H9 (cell line): ENCODE results near the gene PXDC1. TPM values are rescaled to one million over a fixed set of nuclear protein-coding genes. Genes with fewer than 3 reads are reported as not detected.
A peak's percentile ranks its signal among the peaks of the same experiment; 100 is the strongest.

Experiments used
- DNase-seq: peaks from one replicate; pipeline ENCODE4 v3.0.0-alpha.2; 2017
- H2AFZ ChIP-seq: one replicate; pipeline ENCODE4 v1.6.1; 2013; ENCODE audit warnings: mild to moderate bottlenecking, low read length, control low read depth, moderate library complexity
- H2AK5ac ChIP-seq: 2 replicates; pipeline ENCODE4 v1.6.1; 2013; ENCODE audit warnings: low read length, control low read depth, mixed read lengths; ENCODE audit not compliant: insufficient read length
- H2BK120ac ChIP-seq: one replicate; pipeline ENCODE4 v1.6.1; 2013; ENCODE audit warnings: low read depth, mild to moderate bottlenecking, low read length, control low read depth, inconsistent platforms; ENCODE audit not compliant: poor library complexity, severe bottlenecking
- H2BK12ac ChIP-seq: 2 replicates; pipeline ENCODE4 v1.6.1; 2013; ENCODE audit warnings: low read length, control low read depth, mixed read lengths, low read depth; ENCODE audit not compliant: insufficient read length
- H2BK15ac ChIP-seq: 2 replicates; pipeline ENCODE4 v1.6.1; 2013; ENCODE audit warnings: low read depth, low read length, control low read depth
- H2BK20ac ChIP-seq: one replicate; pipeline ENCODE4 v1.6.1; 2013; ENCODE audit warnings: low read depth, mild to moderate bottlenecking, low read length, control low read depth, inconsistent platforms; ENCODE audit not compliant: poor library complexity, severe bottlenecking
- H2BK5ac ChIP-seq: 2 replicates; pipeline ENCODE4 v1.6.1; 2013; ENCODE audit warnings: low read length, control low read depth, mixed read lengths; ENCODE audit not compliant: insufficient read length
- H3K14ac ChIP-seq: 2 replicates; pipeline ENCODE4 v1.6.1; 2013; ENCODE audit warnings: low read length, control low read depth; ENCODE audit not compliant: insufficient read depth
- H3K18ac ChIP-seq: 2 replicates; pipeline ENCODE4 v1.6.1; 2013; ENCODE audit warnings: low read depth, mild to moderate bottlenecking, mixed read lengths, low read length, control low read depth; ENCODE audit not compliant: insufficient read length
- H3K23ac ChIP-seq: 2 replicates; pipeline ENCODE4 v1.6.1; 2013; ENCODE audit warnings: low read length, control low read depth, mixed read lengths, low read depth; ENCODE audit not compliant: insufficient read length
- H3K23me2 ChIP-seq: 2 replicates; pipeline ENCODE4 v1.6.1; 2013; ENCODE audit warnings: low read depth, mild to moderate bottlenecking, mixed read lengths, low read length, control low read depth; ENCODE audit not compliant: insufficient read length, poor library complexity, severe bottlenecking
- H3K27ac ChIP-seq: 2 replicates; pipeline ENCODE4 v1.5.1; 2013; ENCODE audit warnings: low read length, control low read depth, mixed read lengths, low read depth; ENCODE audit not compliant: insufficient read length
- H3K27me3 ChIP-seq: 2 replicates; pipeline ENCODE4 v1.6.1; 2013; ENCODE audit warnings: low read length, control low read depth, inconsistent platforms; ENCODE audit not compliant: insufficient read depth
- H3K4ac ChIP-seq: 2 replicates; pipeline ENCODE4 v1.6.1; 2013; ENCODE audit warnings: low read depth, mild to moderate bottlenecking, control low read depth, inconsistent platforms, low read length, moderate library complexity
- H3K4me1 ChIP-seq: 2 replicates; pipeline ENCODE4 v1.6.1; 2013; ENCODE audit warnings: low read length, control low read depth, inconsistent platforms; ENCODE audit not compliant: insufficient read depth
- H3K4me2 ChIP-seq: 2 replicates; pipeline ENCODE4 v1.6.1; 2013; ENCODE audit warnings: low read length, control low read depth, mixed read lengths; ENCODE audit not compliant: insufficient read length, insufficient read depth
- H3K56ac ChIP-seq: 2 replicates; pipeline ENCODE4 v1.6.1; 2013; ENCODE audit warnings: low read depth, mild to moderate bottlenecking, mixed read lengths, low read length, control low read depth; ENCODE audit not compliant: insufficient read length
- H3K79me1 ChIP-seq: 2 replicates; pipeline ENCODE4 v1.6.1; 2013; ENCODE audit warnings: low read depth, mild to moderate bottlenecking, moderate library complexity, low read length, control low read depth, inconsistent platforms; ENCODE audit not compliant: insufficient read depth, poor library complexity, severe bottlenecking
- H3K79me2 ChIP-seq: 2 replicates; pipeline ENCODE4 v1.6.1; 2013; ENCODE audit warnings: low read length, control low read depth, inconsistent platforms; ENCODE audit not compliant: insufficient read depth
- H3K9ac ChIP-seq: 2 replicates; pipeline ENCODE4 v1.6.1; 2013; ENCODE audit warnings: low read length, control low read depth, mixed read lengths; ENCODE audit not compliant: insufficient read length; ENCODE audit errors: extremely low read depth
- H3K9me3 ChIP-seq: one replicate; pipeline ENCODE4 v1.6.1; 2013; ENCODE audit warnings: low read depth, low read length, inconsistent platforms; ENCODE audit not compliant: control insufficient read depth
- H3T11ph ChIP-seq: one replicate; pipeline ENCODE4 v1.6.1; 2013; ENCODE audit warnings: mild to moderate bottlenecking, low read length, control low read depth, inconsistent platforms
- H4K20me1 ChIP-seq: one replicate; pipeline ENCODE4 v1.6.1; 2013; ENCODE audit not compliant: control insufficient read depth, insufficient read length, insufficient read depth
- H4K5ac ChIP-seq: 2 replicates; pipeline ENCODE4 v1.6.1; 2013; ENCODE audit warnings: low read depth, mild to moderate bottlenecking, mixed read lengths, low read length, control low read depth; ENCODE audit not compliant: insufficient read length
- H4K8ac ChIP-seq: replicated peaks from 2 replicates; pipeline ENCODE4 v1.6.1; 2013; ENCODE audit warnings: low read length, control low read depth, mixed read lengths, low read depth; ENCODE audit not compliant: insufficient read length
- H4K91ac ChIP-seq: 2 replicates; pipeline ENCODE4 v1.6.1; 2013; ENCODE audit warnings: low read depth, mild to moderate bottlenecking, moderate library complexity, mixed read lengths, low read length, control low read depth; ENCODE audit not compliant: insufficient read length
- H3K27ac Mint-ChIP-seq, 3 experiments: 2 replicates in 2 of 3; 3 replicates in 1 of 3; pipeline ENCODE4 v1.8.0; 2020 to 2021; ENCODE audit warnings: mixed read lengths in 3 of 3, mild to moderate bottlenecking in 1 of 3, moderate library complexity in 1 of 3
- H3K27me3 Mint-ChIP-seq: 2 replicates; pipeline ENCODE4 v1.8.0; 2021; ENCODE audit warnings: low read depth, mild to moderate bottlenecking, moderate library complexity, mixed read lengths
- H3K36me3 Mint-ChIP-seq, 3 experiments: 2 replicates in 2 of 3; 3 replicates in 1 of 3; pipeline ENCODE4 v1.8.0; 2020 to 2021; ENCODE audit warnings: low read depth in 3 of 3, mixed read lengths in 3 of 3; ENCODE audit not compliant: insufficient read depth in 1 of 3
- H3K4me1 Mint-ChIP-seq, 2 experiments: 2 replicates each; pipeline ENCODE4 v1.8.0; 2020; ENCODE audit warnings: mixed read lengths in 2 of 2
- H3K4me3 Mint-ChIP-seq, 2 experiments: 2 replicates in 1 of 2; 3 replicates in 1 of 2; pipeline ENCODE4 v1.8.0; 2020 to 2021; ENCODE audit warnings: mild to moderate bottlenecking in 2 of 2, mixed read lengths in 2 of 2, moderate library complexity in 1 of 2
- H3K9me3 Mint-ChIP-seq, 2 experiments: 2 replicates in 1 of 2; 3 replicates in 1 of 2; pipeline ENCODE4 v1.8.0; 2020; ENCODE audit warnings: mild to moderate bottlenecking in 2 of 2, mixed read lengths in 2 of 2, moderate library complexity in 1 of 2
- WGBS: extraction: QIAGEN DNeasy Blood & Tissue Kit; methylation state at CpG from one replicate; pipeline ENCODE4 v1.1.7; 2013; ENCODE audit warnings: missing lambda C conversion rate, low lambda C conversion rate, mixed read lengths; ENCODE audit not compliant: insufficient read length; ENCODE audit errors: extremely low coverage; 5-methylcytosine and 5-hydroxymethylcytosine counted together
- total RNA-seq: library from RNA; stranded (reverse); gene quantifications from 2 replicates; pipeline ENCODE4 v1.2.1, GENCODE V29; 2021
- TF ChIP-seq, protein P1 (sequence below): fragments of 200-600 bp; sonication (generic); conservative IDR thresholded peaks from 3 replicates; pipeline ENCODE4 v1.8.0; 2021; ENCODE audit warnings: antibody characterized with exemption, mild to moderate bottlenecking

PXDC1 gene
- total RNA-seq, 1 experiment from 2014 or later: 3.1 TPM

DNA sequence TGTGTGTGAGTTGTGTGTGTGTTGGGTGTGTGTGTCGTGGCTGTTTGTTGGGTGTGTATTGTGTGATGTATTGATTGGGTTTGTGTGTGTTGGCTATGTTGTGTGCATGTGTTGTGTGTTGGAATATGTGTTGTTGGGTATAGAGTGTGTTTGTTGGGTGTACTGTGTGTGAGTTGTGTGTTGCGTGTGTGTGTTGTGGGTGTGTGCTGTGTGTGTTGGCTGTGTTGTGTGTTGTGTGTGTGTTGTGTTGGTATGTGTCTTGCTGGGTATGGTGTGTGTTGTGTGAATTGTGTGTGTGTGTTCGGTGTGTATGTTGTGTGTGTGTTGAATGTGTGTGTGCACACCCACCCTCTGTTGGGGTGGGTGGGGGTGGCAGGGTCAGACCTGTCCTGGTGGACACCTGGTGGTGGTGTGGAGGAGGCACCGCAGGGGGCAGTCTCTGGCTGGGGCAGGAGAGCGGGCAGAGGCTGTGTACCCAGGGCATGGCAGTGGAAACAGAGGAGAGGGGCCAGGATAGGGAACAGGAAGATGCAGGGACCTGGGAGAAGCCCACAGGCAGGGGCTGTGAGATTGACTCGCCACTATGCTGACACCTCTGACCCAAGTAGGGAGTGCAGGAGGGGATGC lies 25.5 kb upstream of the PXDC1 start:
- no peak overlapping the region for H3K9ac ChIP-seq
- H2BK5ac ChIP-seq: no peak overlapping the region
- no peak overlapping the region for H2BK120ac ChIP-seq
- Mint-ChIP-seq H3K27me3 (peaks cover 4% of the 10 kb centered on the region), H3K36me3 (no peaks in the 10 kb centered on the region; a peak in 1 of 7 replicates), H3K9me3 (peaks cover 0 to 1% of the 10 kb centered on the region in 2 experiments; a peak in 1 of 5 replicates), H3K4me1 (peaks cover 0 to 14% of the 10 kb centered on the region in 2 experiments; a peak in 3 of 4 replicates), H3K27ac (no peak overlapping the region), H3K4me3 (peak overlapping the region in 1 of 2 experiments; percentile 2; a peak in 2 of 5 replicates)
- H2BK20ac ChIP-seq: no peak overlapping the region
- H2BK12ac ChIP-seq: no peak overlapping the region
- H3K18ac ChIP-seq: no peak overlapping the region
- peak; percentile 62 for DNase-seq
- H4K91ac ChIP-seq: no peak overlapping the region
- no peak overlapping the region for H3K4ac ChIP-seq
- H3K79me1 ChIP-seq: no peaks in the 10 kb centered on the region
- 100% methylated on average over 3 of the region's 6 CpGs for WGBS
- no peaks in the 10 kb centered on the region for H4K20me1 ChIP-seq
- no peaks in the 10 kb centered on the region for H3K23me2 ChIP-seq
- H3K4me1 ChIP-seq: peaks cover 2% of the 10 kb centered on the region; the same call in 1 of the 2 replicates
- H2BK15ac ChIP-seq: no peak overlapping the region
- no peak overlapping the region for H3K27ac ChIP-seq
- H4K8ac ChIP-seq: no peak overlapping the region
- H3K23ac ChIP-seq: no peak overlapping the region
- no peaks in the 10 kb centered on the region for H3K27me3 ChIP-seq
- no peak overlapping the region for H4K5ac ChIP-seq
- no peak overlapping the region for H3K14ac ChIP-seq
- H3K56ac ChIP-seq: no peak overlapping the region
- TF ChIP-seq, protein P1, sequence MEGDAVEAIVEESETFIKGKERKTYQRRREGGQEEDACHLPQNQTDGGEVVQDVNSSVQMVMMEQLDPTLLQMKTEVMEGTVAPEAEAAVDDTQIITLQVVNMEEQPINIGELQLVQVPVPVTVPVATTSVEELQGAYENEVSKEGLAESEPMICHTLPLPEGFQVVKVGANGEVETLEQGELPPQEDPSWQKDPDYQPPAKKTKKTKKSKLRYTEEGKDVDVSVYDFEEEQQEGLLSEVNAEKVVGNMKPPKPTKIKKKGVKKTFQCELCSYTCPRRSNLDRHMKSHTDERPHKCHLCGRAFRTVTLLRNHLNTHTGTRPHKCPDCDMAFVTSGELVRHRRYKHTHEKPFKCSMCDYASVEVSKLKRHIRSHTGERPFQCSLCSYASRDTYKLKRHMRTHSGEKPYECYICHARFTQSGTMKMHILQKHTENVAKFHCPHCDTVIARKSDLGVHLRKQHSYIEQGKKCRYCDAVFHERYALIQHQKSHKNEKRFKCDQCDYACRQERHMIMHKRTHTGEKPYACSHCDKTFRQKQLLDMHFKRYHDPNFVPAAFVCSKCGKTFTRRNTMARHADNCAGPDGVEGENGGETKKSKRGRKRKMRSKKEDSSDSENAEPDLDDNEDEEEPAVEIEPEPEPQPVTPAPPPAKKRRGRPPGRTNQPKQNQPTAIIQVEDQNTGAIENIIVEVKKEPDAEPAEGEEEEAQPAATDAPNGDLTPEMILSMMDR: 0 out of 3 replicates have a peak, but pooled peaks have one; percentile 35
- H3K79me2 ChIP-seq: no peaks in the 10 kb centered on the region
- H2AK5ac ChIP-seq: no peak overlapping the region
- H3T11ph ChIP-seq: no peak overlapping the region
- no peak overlapping the region for H3K4me2 ChIP-seq
- no peak overlapping the region for H2AFZ ChIP-seq
- no peaks in the 10 kb centered on the region for H3K9me3 ChIP-seq
